KMS-11 (cell line): ENCODE results near the gene PDK3.

ENCODE experiments used
- H2AFZ ChIP-seq: fragments of 200-600 bp; sonication (generic); 2 replicates; pipeline ENCODE4 v1.6.1; 2016; ENCODE audit warnings: antibody characterized with exemption, mixed run types, low read depth
- H3K27ac ChIP-seq: fragments of 200-600 bp; sonication (generic); 2 replicates; pipeline ENCODE4 v1.6.1; 2016; ENCODE audit warnings: mild to moderate bottlenecking, mixed run types
- H3K27me3 ChIP-seq: fragments of 200-600 bp; sonication (generic); 2 replicates; pipeline ENCODE4 v1.6.1; 2017; ENCODE audit warnings: mild to moderate bottlenecking, low read depth, mixed run types, moderate library complexity; ENCODE audit not compliant: insufficient read depth
- H3K36me3 ChIP-seq: fragments of 200-600 bp; sonication (generic); 2 replicates; pipeline ENCODE4 v1.6.1; 2017; ENCODE audit warnings: mild to moderate bottlenecking, mixed run types; ENCODE audit not compliant: insufficient read depth
- H3K4me1 ChIP-seq: fragments of 200-600 bp; sonication (generic); 2 replicates; pipeline ENCODE4 v1.6.1; 2016; ENCODE audit warnings: mild to moderate bottlenecking, low read depth, mixed run types; ENCODE audit not compliant: poor library complexity, severe bottlenecking
- H3K4me2 ChIP-seq: fragments of 200-600 bp; sonication (generic); 2 replicates; pipeline ENCODE4 v1.7.0; 2016; ENCODE audit warnings: mild to moderate bottlenecking, mixed run types
- H3K4me3 ChIP-seq: fragments of 200-600 bp; sonication (generic); IDR thresholded peaks from 2 replicates; pipeline ENCODE4 v1.6.1; 2017; ENCODE audit warnings: low read depth, low read length, mixed read lengths; ENCODE audit not compliant: insufficient read depth
- H3K79me2 ChIP-seq: fragments of 200-600 bp; sonication (generic); 2 replicates; pipeline ENCODE4 v1.6.1; 2016; ENCODE audit warnings: low read depth, mixed run types; ENCODE audit not compliant: insufficient read depth
- H3K9ac ChIP-seq: fragments of 200-600 bp; sonication (generic); 2 replicates; pipeline ENCODE4 v1.6.1; 2016; ENCODE audit warnings: mild to moderate bottlenecking, mixed run types
- H4K20me1 ChIP-seq: fragments of 200-600 bp; sonication (generic); 2 replicates; pipeline ENCODE4 v1.6.1; 2016; ENCODE audit warnings: mild to moderate bottlenecking, mixed run types; ENCODE audit not compliant: insufficient read depth
- CTCF ChIP-seq: fragments of 200-600 bp; sonication (generic); conservative IDR thresholded peaks from 2 replicates; pipeline ENCODE4 v1.6.1; 2017; ENCODE audit warnings: low read depth, mild to moderate bottlenecking, antibody characterized with exemption, low read length, moderate library complexity, mixed read lengths

The PDK3 gene

GRCh38 chrX:24577091-24577490 lies 112.0 kb downstream of the PDK3 start:
- H2AFZ ChIP-seq, result no peak overlapping the region
- H4K20me1 ChIP-seq, result no peaks in the 10 kb centered on the region
- H3K79me2 ChIP-seq, result no peaks in the 10 kb centered on the region
- peaks cover 6% of the 10 kb centered on the region for H3K4me1 ChIP-seq
- no peak overlapping the region for H3K9ac ChIP-seq
- no peak for TF ChIP-seq CTCF
- no peak overlapping the region for H3K4me2 ChIP-seq
- H3K27ac ChIP-seq, result no peak overlapping the region
- H3K27me3 ChIP-seq, result no peaks in the 10 kb centered on the region
- H3K4me3 ChIP-seq, result no peak overlapping the region
- no peaks in the 10 kb centered on the region for H3K36me3 ChIP-seq
